HG02610 (cell line): Measurements from ENCODE around the gene ZNF211.

Experiments
- ATAC-seq: cut with Tn5 transposase; IDR thresholded peaks from one replicate; pipeline ENCODE4 v1.9.1; 2021; ENCODE audit warnings: mild to moderate bottlenecking, moderate library complexity; ENCODE audit not compliant: unreplicated experiment

ZNF211 gene

GRCh38 chr19:57655443-57655842 is 22.5 kb downstream of the ZNF211 start:
- no peak for ATAC-seq

- no peak for ATAC-seq
Observed at GRCh38 chr19:57656346-57656745, 23.4 kb downstream of the ZNF211 start.

GRCh38 chr19:57664269-57665127 is 31.5 kb downstream of the ZNF211 start:
- no peak for ATAC-seq

- ATAC-seq: no peak
Observed at GRCh38 chr19:57665261-57665806, 32.4 kb downstream of the ZNF211 start.

- no peak for ATAC-seq
Observed at GRCh38 chr19:57667228-57667627, 34.3 kb downstream of the ZNF211 start.

GRCh38 chr19:57668635-57669034 is 35.7 kb downstream of the ZNF211 start, which contains the start of gene ZSCAN4:
Gene ZSCAN4, plus strand, starts transcription at chr19:57668935. Its CDS starts 7,211 bp downstream, at chr19:57676146.
- ATAC-seq: no peak

GRCh38 chr19:57671124-57671895 is 38.3 kb downstream of the ZNF211 start:
- ATAC-seq: no peak

- no peak for ATAC-seq
Observed at GRCh38 chr19:57672466-57672865, 39.5 kb downstream of the ZNF211 start.

- no peak for ATAC-seq
Observed at GRCh38 chr19:57675881-57676280, 42.9 kb downstream of the ZNF211 start.

- ATAC-seq: no peak
Observed at GRCh38 chr19:57682226-57682766, 49.3 kb downstream of the ZNF211 start.

GRCh38 chr19:57686727-57687126 is 53.8 kb downstream of the ZNF211 start:
- no peak for ATAC-seq

- no peak for ATAC-seq
Observed at GRCh38 chr19:57687363-57688010, 54.5 kb downstream of the ZNF211 start.

- no peak for ATAC-seq
Observed at GRCh38 chr19:57688011-57688763, 55.2 kb downstream of the ZNF211 start.

GRCh38 chr19:57689750-57690149 is 56.8 kb downstream of the ZNF211 start:
- no peak for ATAC-seq
